ENCODE data around the gene CEPT1. TPM values are rescaled to one million over a fixed set of nuclear protein-coding genes. Genes with fewer than 3 reads are reported as not detected.

The CEPT1 gene
- total and polyA plus RNA-seq, 10 of the 15 experiments (the other 5 are each of a cell fraction or from before 2014, with no cell fraction given), result 29.4 to 77.9 (median 54.8) TPM

DNA sequence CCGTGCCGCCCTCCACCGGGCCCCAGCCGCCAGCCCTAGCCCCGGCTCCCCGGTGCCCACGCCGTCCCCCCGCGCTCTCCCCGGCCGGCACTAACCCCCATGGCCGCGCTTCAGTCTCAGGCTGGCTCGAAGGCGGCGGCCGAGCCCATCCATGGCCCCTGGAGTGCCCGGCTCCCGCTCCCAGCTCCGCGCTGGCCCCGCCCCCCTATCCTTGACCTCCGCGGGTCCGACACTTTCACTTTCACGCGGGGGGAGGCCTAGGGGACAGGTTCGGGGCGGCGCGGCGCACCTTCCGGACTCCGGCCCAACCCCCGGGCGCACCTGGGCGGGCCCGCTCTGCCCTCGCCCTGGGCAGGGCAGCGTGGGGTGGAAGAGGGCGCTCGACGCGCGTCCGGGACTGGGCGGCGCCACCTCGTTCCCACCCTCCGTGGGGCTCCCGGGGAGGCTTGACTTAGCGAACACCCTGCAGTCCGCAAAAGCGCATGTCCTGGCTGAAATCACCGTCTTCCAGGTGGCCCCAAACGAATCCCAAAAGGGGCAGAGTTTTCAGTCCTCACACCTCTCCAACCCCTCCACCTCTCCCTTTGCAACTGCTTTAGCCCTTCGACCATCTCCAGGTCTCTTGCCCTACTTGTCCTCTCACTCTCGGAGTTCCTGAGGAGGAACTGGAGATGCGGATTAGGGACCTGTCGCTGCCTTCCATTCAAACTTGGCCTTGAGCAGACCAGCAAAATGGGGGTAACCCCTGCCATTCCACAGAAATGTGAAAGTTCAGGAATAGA lies 64.4 kb downstream of the CEPT1 start (continued):
- TF ChIP-seq STAT3 (IDR thresholded peaks at IDR 0.05; ENCODE audit: low read depth, low read length) (no peak), LARP7 (IDR thresholded peaks at IDR 0.05) (peak; percentile 91), NFXL1 (IDR thresholded peaks at IDR 0.05; ENCODE audit: borderline replicate concordance) (no peak), TCF3 (IDR thresholded peaks at IDR 0.05; ENCODE audit: borderline replicate concordance, insufficient read depth, low read depth, low read length) (peak; percentile 91; the same call in 1 of the 2 replicates), ZNF687 (IDR thresholded peaks at IDR 0.05) (peak; percentile 95), EP300 (IDR thresholded peaks at IDR 0.05; ENCODE audit: borderline replicate concordance in 1 of 2, control insufficient read depth in 1 of 2, low read depth in 2 of 2, low read length in 2 of 2) (no peak; a peak in 1 of 4 replicates), ATF2 (IDR thresholded peaks at IDR 0.05; ENCODE audit: low read length) (no peak), ETV6 (conservative IDR thresholded peaks at IDR 0.05 in 1 of 2, IDR thresholded peaks at IDR 0.05 in 1 of 2; ENCODE audit: borderline replicate concordance in 1 of 2, low read depth in 1 of 2) (no peak; a peak in 1 of 4 replicates), TAF1 (IDR thresholded peaks at IDR 0.05; ENCODE audit: borderline replicate concordance, low read depth, low read length) (0 out of 2 replicates have a peak, but pooled peaks have one; percentile 40), TCF12 (IDR thresholded peaks at IDR 0.05; ENCODE audit: low read depth, low read length) (peak; percentile 65), E2F8 (IDR thresholded peaks at IDR 0.05; ENCODE audit: low read depth, partially characterized antibody) (no peak), JUNB (IDR thresholded peaks at IDR 0.05) (no peak), CREM (IDR thresholded peaks at IDR 0.05; ENCODE audit: low read depth) (peak; percentile 31), MEF2A (IDR thresholded peaks at IDR 0.05; ENCODE audit: insufficient read depth, low read depth, low read length) (no peak), IRF4 (IDR thresholded peaks at IDR 0.05; ENCODE audit: low read depth, low read length) (no peak), CEBPB (IDR thresholded peaks at IDR 0.05; ENCODE audit: borderline replicate concordance in 1 of 2, low read depth in 2 of 2, low read length in 2 of 2) (no peak), YY1 (IDR thresholded peaks at IDR 0.05; ENCODE audit: low read depth, low read length) (no peak), ZNF217 (IDR thresholded peaks at IDR 0.05) (peak; percentile 91), HCFC1 (IDR thresholded peaks at IDR 0.05; ENCODE audit: low read length) (0 out of 2 replicates have a peak, but pooled peaks have one; percentile 24), MYB (IDR thresholded peaks at IDR 0.05; ENCODE audit: borderline replicate concordance, low read depth, low read length) (peak; percentile 34; the same call in 1 of the 2 replicates)

Measured in GM12878 (cell line).